Measurements from ENCODE around the gene EOLA2. TPM values are rescaled to one million over a fixed set of nuclear protein-coding genes. Genes with fewer than 3 reads are reported as not detected.

EOLA2 gene
- total and polyA plus RNA-seq, 2 of the 8 experiments (the other 6 are each of a cell fraction or from before 2014, with no cell fraction given) = 19.0 to 22.5 TPM

- TF ChIP-seq CTBP2 (IDR thresholded peaks at IDR 0.05; ENCODE audit: borderline replicate concordance, insufficient read depth, insufficient read length, low read length) = no peak
- no peak for TF ChIP-seq TAF1 (IDR thresholded peaks at IDR 0.05; ENCODE audit: low read depth, low read length)
- TF ChIP-seq JUN (IDR thresholded peaks at IDR 0.05; ENCODE audit: low read depth, low read length) = no peak
- no peak for TF ChIP-seq RAD21 (IDR thresholded peaks at IDR 0.05 in 1 of 2, conservative IDR thresholded peaks at IDR 0.05 in 1 of 2; ENCODE audit: low read depth in 2 of 2, low read length in 2 of 2)
Observed at GRCh38 chrX:149910178-149910695, 28.1 kb downstream of the EOLA2 start (continued).
